Mesothelial cell of epicardium (in vitro differentiated cells): ENCODE measurements around the gene KLHL2. TPM values are rescaled to one million over a fixed set of nuclear protein-coding genes. Genes with fewer than 3 reads are reported as not detected.

Source experiments
- DNase-seq, 2 experiments: peaks; one replicate each; pipeline ENCODE4 v3.0.0; 2021; ENCODE audit warnings: low spot score in 2 of 2; ENCODE audit not compliant: unreplicated experiment in 2 of 2
- H3K27ac Mint-ChIP-seq: 2 replicates; pipeline ENCODE4 v1.8.0; 2021; ENCODE audit warnings: mixed read lengths
- H3K27me3 Mint-ChIP-seq: 2 replicates; pipeline ENCODE4 v1.8.0; 2021; ENCODE audit warnings: low read depth, mixed read lengths
- H3K36me3 Mint-ChIP-seq: 2 replicates; pipeline ENCODE4 v1.8.0; 2021; ENCODE audit warnings: mixed read lengths
- H3K4me1 Mint-ChIP-seq: 2 replicates; pipeline ENCODE4 v1.8.0; 2021; ENCODE audit warnings: mixed read lengths
- H3K4me3 Mint-ChIP-seq: 2 replicates; pipeline ENCODE4 v1.8.0; 2021; ENCODE audit warnings: mild to moderate bottlenecking, moderate library complexity, mixed read lengths
- H3K9me3 Mint-ChIP-seq: 2 replicates; pipeline ENCODE4 v1.8.0; 2021; ENCODE audit warnings: mixed read lengths
- total RNA-seq: library from RNA; stranded (reverse); gene quantifications from 3 replicates; pipeline ENCODE4 v1.2.1, GENCODE V29; 2021
- TF ChIP-seq, protein P1 (sequence below): fragments of 200-600 bp; sonication (generic); IDR thresholded peaks from one replicate; pipeline ENCODE4 v1.5.0; 2021; ENCODE audit warnings: antibody characterized with exemption; ENCODE audit not compliant: unreplicated experiment

KLHL2 gene
- total RNA-seq, 1 donor from 2014 or later, result 9.9 TPM

GRCh38 chr4:165190591-165191347 is 16.6 kb upstream of the KLHL2 start:
- Mint-ChIP-seq H3K36me3 (no peaks in the 10 kb centered on the region), H3K4me1 (peaks cover 2% of the 10 kb centered on the region), H3K27me3 (peaks cover 6% of the 10 kb centered on the region), H3K27ac (no peak overlapping the region), H3K9me3 (peaks cover 7% of the 10 kb centered on the region), H3K4me3 (no peak overlapping the region)
- DNase-seq, result no peak
- TF ChIP-seq, protein P1, sequence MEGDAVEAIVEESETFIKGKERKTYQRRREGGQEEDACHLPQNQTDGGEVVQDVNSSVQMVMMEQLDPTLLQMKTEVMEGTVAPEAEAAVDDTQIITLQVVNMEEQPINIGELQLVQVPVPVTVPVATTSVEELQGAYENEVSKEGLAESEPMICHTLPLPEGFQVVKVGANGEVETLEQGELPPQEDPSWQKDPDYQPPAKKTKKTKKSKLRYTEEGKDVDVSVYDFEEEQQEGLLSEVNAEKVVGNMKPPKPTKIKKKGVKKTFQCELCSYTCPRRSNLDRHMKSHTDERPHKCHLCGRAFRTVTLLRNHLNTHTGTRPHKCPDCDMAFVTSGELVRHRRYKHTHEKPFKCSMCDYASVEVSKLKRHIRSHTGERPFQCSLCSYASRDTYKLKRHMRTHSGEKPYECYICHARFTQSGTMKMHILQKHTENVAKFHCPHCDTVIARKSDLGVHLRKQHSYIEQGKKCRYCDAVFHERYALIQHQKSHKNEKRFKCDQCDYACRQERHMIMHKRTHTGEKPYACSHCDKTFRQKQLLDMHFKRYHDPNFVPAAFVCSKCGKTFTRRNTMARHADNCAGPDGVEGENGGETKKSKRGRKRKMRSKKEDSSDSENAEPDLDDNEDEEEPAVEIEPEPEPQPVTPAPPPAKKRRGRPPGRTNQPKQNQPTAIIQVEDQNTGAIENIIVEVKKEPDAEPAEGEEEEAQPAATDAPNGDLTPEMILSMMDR, result no peak

DNA sequence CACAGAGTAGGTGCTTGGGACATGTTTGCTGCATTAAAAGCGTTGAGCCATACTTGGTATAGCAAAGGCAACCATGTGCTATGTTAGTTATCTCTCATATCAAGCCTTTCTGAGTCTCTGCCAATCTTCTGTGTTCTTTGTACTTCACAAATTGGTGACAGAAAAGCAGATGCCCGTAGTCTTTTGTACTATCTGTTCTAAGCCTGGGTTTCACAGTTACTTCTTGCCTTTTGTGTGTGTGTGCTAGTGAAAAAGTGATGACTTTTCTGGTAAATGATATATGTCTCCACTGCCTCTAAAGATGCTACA is 16.1 kb upstream of the KLHL2 start:
- TF ChIP-seq, protein P1, result no peak
- peaks cover 7% of the 10 kb centered on the region for H3K9me3 Mint-ChIP-seq

GRCh38 chr4:165191814-165192499 is 15.4 kb upstream of the KLHL2 start:
- Mint-ChIP-seq H3K4me1 (peaks cover 2% of the 10 kb centered on the region), H3K27ac (no peak overlapping the region), H3K4me3 (no peak overlapping the region), H3K9me3 (peaks cover 7% of the 10 kb centered on the region), H3K36me3 (no peaks in the 10 kb centered on the region), H3K27me3 (peaks cover 6% of the 10 kb centered on the region)
- TF ChIP-seq, protein P1, result no peak
- no peak for DNase-seq

More for the DNA sequence above, 16.1 kb upstream of the KLHL2 start:
- Mint-ChIP-seq H3K27ac (no peak overlapping the region), H3K4me3 (no peak overlapping the region), H3K4me1 (peaks cover 2% of the 10 kb centered on the region), H3K27me3 (peaks cover 6% of the 10 kb centered on the region), H3K36me3 (no peaks in the 10 kb centered on the region)
- no peak for DNase-seq

GRCh38 chr4:165192500-165192898 is 14.9 kb upstream of the KLHL2 start:
- no peak overlapping the region for H3K27ac Mint-ChIP-seq
- TF ChIP-seq, protein P1, result no peak
- H3K9me3 Mint-ChIP-seq, result peaks cover 7% of the 10 kb centered on the region
- H3K27me3 Mint-ChIP-seq, result peaks cover 6% of the 10 kb centered on the region
- peaks cover 2% of the 10 kb centered on the region for H3K4me1 Mint-ChIP-seq
- H3K36me3 Mint-ChIP-seq, result no peaks in the 10 kb centered on the region
- no peak for DNase-seq
- no peak overlapping the region for H3K4me3 Mint-ChIP-seq

GRCh38 chr4:165192956-165193355 is 14.4 kb upstream of the KLHL2 start:
- Mint-ChIP-seq H3K27me3 (peaks cover 6% of the 10 kb centered on the region), H3K4me1 (peaks cover 2% of the 10 kb centered on the region), H3K27ac (no peak overlapping the region), H3K36me3 (no peaks in the 10 kb centered on the region), H3K4me3 (no peak overlapping the region), H3K9me3 (peaks cover 7% of the 10 kb centered on the region)
- no peak for DNase-seq
- TF ChIP-seq, protein P1, result no peak
